ENCODE results near the gene GLRX. TPM values are rescaled to one million over a fixed set of nuclear protein-coding genes. Genes with fewer than 3 reads are reported as not detected.

Gene GLRX
- total and polyA plus RNA-seq, 2 of the 13 experiments (the other 11 are each of a cell fraction or from before 2014, with no cell fraction given): 63.8 to 499 TPM

DNA sequence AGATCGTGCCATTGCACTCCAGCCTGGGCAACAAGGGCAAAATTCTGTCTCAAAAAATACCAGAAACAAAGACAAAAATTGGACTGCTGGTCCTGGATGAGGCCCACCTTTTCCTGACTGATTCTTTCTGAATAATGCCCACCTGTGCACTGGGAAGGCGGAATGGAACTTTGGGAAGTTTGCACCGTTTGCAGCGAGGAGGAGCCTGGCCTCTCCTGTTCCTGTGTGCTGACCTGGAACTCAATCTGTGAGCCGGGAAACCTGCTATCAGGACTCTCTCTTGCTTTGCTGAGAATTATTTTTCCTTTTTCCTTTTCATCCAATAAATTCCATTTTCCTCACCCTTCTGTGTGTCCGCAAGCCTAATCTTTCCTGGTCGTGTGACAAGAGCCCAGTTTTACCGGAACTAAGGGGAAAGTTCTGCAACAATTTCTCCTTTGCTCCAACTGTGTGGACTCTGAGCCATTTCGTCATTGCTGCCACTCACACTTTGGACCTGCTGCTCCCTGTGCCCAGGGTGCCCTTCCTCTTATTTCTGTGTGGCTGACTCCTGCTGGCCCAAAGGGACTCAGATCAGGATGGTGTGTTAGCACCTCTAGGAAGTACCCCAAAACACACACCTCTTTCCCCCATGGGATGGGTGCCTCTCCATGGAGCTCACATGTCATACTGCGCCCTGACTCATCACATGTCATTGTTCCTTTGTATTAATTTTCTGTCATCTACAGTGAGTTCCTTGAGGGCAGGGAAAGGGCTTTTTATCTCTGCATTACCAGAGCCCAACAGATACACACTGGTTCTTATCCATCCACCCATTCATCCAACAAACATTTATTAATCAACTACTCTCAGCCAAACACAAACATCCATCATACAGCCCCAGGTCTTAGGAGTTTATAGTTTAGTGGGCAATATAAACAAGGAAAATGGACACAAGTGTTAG is 4.7 kb upstream of the GLRX start (continued):
- TF ChIP-seq, protein P1, sequence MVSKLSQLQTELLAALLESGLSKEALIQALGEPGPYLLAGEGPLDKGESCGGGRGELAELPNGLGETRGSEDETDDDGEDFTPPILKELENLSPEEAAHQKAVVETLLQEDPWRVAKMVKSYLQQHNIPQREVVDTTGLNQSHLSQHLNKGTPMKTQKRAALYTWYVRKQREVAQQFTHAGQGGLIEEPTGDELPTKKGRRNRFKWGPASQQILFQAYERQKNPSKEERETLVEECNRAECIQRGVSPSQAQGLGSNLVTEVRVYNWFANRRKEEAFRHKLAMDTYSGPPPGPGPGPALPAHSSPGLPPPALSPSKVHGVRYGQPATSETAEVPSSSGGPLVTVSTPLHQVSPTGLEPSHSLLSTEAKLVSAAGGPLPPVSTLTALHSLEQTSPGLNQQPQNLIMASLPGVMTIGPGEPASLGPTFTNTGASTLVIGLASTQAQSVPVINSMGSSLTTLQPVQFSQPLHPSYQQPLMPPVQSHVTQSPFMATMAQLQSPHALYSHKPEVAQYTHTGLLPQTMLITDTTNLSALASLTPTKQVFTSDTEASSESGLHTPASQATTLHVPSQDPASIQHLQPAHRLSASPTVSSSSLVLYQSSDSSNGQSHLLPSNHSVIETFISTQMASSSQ (IDR thresholded peaks at IDR 0.05; ENCODE audit: low read depth): peak; percentile 40; the same call in 1 of the 2 replicates
- TF ChIP-seq, protein P1 (CRISPR knock-in tag; IDR thresholded peaks at IDR 0.05; ENCODE audit: borderline replicate concordance): peak; percentile 72; the same call in 1 of the 2 replicates
- TF ChIP-seq SKI (IDR thresholded peaks at IDR 0.05; ENCODE audit: partially characterized antibody) (peak; percentile 38), POGZ (CRISPR knock-in tag; IDR thresholded peaks at IDR 0.05) (peak; percentile 88), ZNF383 (CRISPR knock-in tag; IDR thresholded peaks at IDR 0.05; ENCODE audit: borderline replicate concordance) (no peak), ZNF792 (CRISPR knock-in tag; IDR thresholded peaks at IDR 0.05) (no peak), ZNF350 (CRISPR knock-in tag; IDR thresholded peaks at IDR 0.05; ENCODE audit: borderline replicate concordance, low read depth) (peak; percentile 86; the same call in 1 of the 2 replicates), REPIN1 (CRISPR knock-in tag; IDR thresholded peaks at IDR 0.05; ENCODE audit: borderline replicate concordance, low read depth) (no peak), ZNF614 (CRISPR knock-in tag; IDR thresholded peaks at IDR 0.05; ENCODE audit: borderline replicate concordance) (peak; percentile 41; the same call in 1 of the 2 replicates), RORA (CRISPR knock-in tag; IDR thresholded peaks at IDR 0.05) (no peak; the same call in 1 of the 2 replicates), SOX13 (IDR thresholded peaks at IDR 0.05) (no peak), SOX13 (CRISPR knock-in tag; conservative IDR thresholded peaks at IDR 0.05 in 1 of 2, IDR thresholded peaks at IDR 0.05 in 1 of 2) (peak in 1 of 2 experiments; percentile 73; a peak in 1 of 4 replicates)
- TF ChIP-seq, protein P2, sequence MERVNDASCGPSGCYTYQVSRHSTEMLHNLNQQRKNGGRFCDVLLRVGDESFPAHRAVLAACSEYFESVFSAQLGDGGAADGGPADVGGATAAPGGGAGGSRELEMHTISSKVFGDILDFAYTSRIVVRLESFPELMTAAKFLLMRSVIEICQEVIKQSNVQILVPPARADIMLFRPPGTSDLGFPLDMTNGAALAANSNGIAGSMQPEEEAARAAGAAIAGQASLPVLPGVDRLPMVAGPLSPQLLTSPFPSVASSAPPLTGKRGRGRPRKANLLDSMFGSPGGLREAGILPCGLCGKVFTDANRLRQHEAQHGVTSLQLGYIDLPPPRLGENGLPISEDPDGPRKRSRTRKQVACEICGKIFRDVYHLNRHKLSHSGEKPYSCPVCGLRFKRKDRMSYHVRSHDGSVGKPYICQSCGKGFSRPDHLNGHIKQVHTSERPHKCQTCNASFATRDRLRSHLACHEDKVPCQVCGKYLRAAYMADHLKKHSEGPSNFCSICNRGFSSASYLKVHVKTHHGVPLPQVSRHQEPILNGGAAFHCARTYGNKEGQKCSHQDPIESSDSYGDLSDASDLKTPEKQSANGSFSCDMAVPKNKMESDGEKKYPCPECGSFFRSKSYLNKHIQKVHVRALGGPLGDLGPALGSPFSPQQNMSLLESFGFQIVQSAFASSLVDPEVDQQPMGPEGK (CRISPR knock-in tag; IDR thresholded peaks at IDR 0.05): peak; percentile 26; the same call in 1 of the 2 replicates
- TF ChIP-seq, protein P3, sequence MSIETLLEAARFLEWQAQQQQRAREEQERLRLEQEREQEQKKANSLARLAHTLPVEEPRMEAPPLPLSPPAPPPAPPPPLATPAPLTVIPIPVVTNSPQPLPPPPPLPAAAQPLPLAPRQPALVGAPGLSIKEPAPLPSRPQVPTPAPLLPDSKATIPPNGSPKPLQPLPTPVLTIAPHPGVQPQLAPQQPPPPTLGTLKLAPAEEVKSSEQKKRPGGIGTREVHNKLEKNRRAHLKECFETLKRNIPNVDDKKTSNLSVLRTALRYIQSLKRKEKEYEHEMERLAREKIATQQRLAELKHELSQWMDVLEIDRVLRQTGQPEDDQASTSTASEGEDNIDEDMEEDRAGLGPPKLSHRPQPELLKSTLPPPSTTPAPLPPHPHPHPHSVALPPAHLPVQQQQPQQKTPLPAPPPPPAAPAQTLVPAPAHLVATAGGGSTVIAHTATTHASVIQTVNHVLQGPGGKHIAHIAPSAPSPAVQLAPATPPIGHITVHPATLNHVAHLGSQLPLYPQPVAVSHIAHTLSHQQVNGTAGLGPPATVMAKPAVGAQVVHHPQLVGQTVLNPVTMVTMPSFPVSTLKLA (IDR thresholded peaks at IDR 0.05): no peak
- TF ChIP-seq, protein P4, sequence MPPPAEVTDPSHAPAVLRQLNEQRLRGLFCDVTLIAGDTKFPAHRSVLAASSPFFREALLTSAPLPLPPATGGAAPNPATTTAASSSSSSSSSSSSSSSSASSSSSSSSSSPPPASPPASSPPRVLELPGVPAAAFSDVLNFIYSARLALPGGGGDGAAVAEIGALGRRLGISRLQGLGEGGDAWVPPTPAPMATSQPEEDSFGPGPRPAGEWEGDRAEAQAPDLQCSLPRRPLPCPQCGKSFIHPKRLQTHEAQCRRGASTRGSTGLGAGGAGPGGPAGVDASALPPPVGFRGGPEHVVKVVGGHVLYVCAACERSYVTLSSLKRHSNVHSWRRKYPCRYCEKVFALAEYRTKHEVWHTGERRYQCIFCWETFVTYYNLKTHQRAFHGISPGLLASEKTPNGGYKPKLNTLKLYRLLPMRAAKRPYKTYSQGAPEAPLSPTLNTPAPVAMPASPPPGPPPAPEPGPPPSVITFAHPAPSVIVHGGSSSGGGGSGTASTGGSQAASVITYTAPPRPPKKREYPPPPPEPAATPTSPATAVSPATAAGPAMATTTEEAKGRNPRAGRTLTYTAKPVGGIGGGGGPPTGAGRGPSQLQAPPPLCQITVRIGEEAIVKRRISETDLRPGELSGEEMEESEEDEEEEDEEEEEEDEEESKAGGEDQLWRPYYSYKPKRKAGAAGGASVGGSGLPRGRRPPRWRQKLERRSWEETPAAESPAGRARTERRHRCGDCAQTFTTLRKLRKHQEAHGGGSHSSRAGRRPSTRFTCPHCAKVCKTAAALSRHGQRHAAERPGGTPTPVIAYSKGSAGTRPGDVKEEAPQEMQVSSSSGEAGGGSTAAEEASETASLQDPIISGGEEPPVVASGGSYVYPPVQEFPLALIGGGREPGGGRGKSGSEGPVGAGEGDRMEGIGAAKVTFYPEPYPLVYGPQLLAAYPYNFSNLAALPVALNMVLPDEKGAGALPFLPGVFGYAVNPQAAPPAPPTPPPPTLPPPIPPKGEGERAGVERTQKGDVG (CRISPR knock-in tag; IDR thresholded peaks at IDR 0.05; ENCODE audit: borderline replicate concordance): peak; percentile 48; the same call in 1 of the 2 replicates
- TF ChIP-seq, protein P5, sequence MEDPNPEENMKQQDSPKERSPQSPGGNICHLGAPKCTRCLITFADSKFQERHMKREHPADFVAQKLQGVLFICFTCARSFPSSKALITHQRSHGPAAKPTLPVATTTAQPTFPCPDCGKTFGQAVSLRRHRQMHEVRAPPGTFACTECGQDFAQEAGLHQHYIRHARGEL (CRISPR knock-in tag; IDR thresholded peaks at IDR 0.05): no peak

Data from HepG2 (cell line).